HG03159 (cell line): Measurements from ENCODE around the gene MRPL24.

Experiments used
- ATAC-seq: cut with Tn5 transposase; IDR thresholded peaks from one replicate; pipeline ENCODE4 v1.9.1; 2021; ENCODE audit warnings: mild to moderate bottlenecking, moderate library complexity; ENCODE audit not compliant: unreplicated experiment

MRPL24 gene

DNA sequence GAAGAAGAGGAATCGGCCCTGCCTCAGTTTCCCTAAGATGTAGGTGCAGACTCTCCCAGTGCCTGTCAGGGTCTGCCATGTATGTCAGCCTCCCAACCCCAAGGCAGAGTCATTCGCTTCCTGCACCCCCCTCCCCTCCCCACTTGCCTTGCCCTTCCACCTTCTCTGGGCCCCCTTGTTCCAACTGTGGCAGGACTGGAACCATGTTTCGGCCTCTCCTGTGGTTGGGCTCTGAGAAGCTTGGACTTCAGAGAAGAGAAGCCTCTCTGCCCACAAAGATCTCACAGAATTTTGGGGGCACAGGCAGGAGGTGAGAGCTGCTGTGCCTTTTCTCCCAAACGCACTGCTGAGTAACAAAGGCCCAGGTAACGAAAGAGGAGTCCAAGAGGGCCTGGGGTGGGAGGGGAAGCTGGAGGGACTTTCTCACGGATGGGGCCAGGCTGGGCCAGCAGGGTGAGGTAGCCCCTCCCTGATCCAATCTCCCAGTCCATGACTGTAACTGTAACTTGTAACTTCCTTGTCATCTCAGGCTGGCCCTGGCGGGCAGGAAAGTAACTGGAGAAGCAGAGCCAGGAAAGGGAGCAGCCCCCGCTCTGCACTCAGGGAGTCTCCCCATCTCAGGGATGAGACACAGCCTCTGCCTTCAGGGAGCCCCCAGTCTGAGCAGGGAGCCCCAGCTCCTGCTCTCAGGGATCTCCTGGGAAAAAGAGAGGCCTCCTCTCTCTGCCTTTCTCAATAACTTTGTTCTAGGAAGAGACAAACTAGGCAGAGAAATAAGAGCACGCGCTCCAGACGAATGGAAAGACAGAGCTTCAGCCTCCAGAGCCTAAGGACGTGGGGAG is 46.8 kb downstream of the MRPL24 start:
- ATAC-seq: no peak

DNA sequence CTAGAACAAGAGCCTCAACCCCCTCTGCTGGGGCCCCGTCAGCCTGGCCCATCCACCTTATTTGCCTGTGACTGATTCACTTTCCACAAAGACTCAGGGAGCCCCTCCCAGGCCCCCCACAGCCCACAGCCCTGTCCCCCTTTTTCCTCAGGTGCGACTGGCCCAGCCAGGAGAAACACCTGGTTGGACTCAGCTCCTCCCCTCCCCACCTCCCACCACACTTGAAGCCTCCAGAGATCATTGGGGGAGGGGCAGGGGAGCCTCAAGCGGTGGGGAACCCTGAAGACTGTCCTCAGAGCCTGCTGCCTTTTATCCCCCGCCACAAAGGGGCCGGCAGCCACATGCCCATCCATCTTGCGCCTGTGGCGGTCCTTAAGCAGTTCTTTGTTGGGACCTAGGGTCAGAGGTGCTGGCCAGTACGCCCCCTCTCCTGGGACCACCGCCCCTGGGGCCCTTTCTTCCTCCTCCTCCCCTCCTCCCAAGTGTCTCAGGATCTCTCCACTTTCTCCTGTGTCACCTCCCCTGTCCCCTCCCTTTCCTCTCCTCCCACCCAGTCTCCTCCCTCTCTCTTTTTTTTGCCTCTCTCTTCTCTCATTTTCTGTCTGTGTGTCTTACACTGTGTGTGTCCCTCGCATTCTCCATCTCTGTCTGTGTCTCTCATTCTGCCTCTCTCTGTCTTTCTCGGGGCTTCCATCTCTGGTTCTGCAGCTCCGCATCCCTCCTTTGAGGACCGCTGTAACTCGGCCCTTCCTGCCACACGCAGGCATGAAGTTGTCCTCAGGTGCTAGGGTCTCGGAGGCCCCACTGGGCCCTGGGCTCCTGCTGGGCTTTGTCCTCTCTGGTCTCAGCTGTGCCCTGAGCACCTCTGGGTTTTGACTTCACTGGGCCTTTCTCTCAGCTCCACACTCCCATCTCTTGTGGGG is 47.7 kb downstream of the MRPL24 start:
- no peak for ATAC-seq

DNA sequence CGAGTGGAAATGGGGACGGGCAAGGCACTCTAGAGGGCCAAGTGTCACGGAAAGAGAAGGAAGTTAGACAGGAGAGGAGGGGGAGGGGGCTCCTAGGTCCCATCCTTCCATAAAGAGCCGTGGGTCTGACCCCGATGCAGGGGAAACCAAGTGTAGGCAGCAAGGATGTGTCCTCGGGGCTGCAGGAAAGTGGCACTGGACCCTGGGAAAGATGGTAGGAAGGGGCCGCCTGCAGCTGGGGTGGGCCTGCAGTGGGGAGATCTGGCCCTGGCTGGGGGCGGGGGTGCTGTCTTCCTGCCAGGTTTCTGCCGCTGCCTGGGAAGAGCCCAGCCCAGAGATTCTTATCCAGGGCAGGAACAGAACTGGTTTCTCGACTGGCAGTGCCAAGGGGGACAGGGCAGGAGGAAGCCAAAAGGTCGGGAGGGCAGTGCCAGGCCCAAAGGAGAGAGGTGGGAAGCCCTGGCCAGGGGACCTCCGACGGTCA is 48.4 kb downstream of the MRPL24 start:
- no peak for ATAC-seq

DNA sequence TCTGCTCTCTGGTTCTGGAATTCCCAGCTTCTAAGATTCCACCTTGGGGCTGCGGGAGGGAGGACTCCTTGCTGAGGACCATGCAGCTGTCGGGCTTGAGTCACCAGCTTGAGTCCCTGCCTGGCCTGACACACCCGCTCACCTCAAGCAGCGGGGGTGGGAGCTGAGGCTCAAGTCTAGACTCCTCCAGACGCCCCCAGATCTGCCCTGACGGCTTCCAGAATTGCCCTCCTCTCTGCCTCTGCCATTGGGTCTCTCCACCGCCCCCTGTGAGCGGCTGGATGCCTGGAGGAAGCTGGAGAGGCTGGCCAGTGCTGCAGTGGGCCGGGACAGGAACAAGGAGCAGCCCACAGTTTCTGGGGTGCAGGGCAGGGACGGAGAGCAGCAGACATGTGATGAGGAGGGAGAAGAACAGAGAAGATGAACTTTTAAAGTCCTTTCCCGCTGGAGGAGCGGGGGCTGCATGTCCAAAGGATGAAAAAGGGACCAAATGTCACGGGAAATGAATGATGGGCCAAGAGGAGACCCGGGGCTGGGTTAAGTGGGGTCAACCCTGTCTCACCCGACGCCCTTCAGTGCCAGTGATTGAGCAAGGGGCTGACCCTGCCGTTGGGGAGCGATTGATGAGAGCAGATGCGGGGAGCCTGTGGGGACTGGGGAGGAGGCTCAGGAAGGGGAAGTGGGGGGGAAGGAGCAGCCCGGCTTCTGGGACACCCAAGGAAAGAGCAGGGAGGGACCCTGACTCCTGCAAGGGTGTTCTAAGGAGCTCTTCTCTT is 49.0 kb downstream of the MRPL24 start:
- ATAC-seq: no peak

DNA sequence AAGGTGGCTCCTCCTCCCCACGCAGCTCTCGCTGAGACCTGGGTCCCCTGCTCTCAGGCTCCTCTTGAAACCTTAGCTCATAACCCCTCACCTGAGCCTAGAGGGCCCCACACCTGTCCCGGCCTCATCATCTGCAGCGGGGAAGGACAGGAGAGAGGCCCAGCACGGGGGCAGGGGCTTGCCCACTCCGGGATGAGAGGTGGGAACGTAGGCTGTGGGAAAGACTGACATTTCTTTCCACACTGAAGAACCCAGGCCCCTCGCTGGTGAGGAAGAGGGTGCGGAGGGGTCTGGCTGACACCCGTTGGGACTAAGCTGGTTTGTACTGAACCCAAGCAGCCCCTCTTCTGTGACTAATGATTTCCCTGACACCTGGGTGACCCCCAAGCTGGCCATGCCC is 49.7 kb downstream of the MRPL24 start:
- no peak for ATAC-seq

DNA sequence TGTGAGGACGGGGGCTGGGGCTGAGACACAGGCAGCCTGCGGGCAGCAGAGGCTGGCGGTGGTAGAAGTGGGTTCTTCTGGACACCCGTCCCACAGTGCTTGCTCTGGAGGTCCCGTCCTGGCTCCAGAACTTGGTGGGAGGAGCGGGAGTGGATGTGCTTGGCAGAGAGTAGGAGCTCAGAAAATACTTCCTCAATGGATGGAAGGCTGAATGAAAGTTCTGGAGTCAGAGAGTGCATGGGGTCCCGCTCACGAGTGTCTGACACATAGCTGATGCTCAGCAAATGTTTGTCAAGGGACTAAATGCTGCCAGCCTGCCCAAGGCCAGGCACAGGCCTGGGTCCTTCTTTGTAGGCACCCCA is 50.2 kb downstream of the MRPL24 start:
- no peak for ATAC-seq

DNA sequence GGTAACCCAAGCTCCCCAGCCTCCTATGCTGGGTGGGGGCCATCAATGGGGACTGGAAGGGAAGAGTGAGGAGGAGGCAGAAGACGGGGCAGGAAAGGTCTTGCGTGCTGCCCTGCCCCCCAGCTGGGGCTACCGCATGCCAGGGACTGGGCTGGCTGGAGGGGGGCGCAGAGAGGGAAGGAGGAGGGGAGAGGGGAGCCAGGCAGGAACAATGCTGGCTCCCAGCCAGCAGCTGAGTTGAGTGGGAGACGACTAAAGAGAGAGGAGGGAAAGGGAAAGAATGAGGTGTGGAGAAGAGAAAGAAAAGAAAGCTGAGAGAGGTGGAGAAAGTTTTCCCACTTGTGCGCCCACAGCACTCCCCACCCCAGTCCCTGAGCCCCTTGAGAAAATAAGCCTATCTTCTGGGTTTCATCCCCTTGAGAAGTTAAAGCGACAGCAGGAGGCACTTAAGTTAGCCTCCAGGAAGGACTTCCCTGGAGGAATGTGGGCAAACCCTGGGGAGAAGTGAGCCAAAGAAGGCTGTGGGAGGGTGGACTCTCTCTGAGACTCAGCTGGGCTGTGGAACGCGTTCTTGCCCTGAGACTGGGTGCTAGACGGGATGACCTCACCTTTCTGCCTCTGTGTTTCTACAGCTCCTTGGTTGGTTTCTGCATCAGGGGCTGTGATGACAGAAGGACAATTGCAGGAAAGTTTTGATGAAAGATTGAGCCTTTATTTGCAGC is 50.8 kb downstream of the MRPL24 start:
- ATAC-seq: no peak

DNA sequence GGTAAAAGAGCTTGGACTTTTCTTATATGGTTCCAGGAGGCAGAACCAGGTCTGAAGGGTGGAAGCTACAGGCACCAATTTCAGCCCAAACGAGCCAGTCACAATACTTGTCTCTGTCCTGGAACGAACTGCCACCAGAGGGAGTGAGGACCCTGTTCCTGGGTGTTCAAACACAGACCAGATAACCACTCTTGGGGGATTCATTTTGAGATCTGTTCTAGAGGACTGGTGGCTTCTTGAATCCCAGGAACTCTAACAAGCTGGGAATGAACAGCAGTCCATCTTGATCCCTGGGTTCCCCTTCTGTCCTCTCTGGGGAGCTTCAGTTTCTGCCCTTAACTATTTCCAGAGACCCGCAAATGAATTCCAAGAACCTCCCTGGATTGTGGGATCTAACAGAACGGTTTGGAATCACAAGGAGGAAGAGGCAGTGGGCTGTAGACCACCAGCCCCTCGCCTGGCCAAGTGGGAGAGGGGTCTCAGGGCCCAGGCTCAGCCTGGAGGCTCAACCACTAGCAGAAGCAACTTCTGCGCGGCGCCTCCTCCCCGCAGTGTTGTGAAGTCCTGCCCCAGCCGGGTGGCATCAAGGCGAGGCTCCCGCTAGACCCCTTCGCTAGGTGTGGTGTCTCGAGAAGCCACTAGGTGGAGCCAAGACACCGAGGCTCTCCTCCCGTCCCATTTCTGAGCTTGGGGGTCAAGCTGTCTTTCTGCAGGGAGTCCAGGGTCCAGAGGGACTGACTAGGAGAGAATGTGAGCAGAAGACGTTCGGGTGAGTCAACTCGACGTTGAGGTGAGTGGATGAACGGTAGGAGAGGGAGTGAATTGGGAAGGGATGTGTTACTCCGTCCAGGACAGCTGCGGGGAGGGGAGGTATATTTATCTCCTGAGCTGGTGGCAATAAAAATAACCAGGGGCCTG is 51.6 kb downstream of the MRPL24 start:
- no peak for ATAC-seq
